HG03139 (cell line): ENCODE measurements around the gene GANAB.
"Not testable (repeated sequence)": the region's sequence is repeated elsewhere in the genome, so short reads cannot be mapped to it uniquely, and the experiment has no call there.

Experiments used
- ATAC-seq: cut with Tn5 transposase; IDR thresholded peaks from one replicate; pipeline ENCODE4 v1.9.1; 2021; ENCODE audit not compliant: unreplicated experiment

Gene GANAB

GRCh38 chr11:62601372-62602140 lies 44.9 kb downstream of the GANAB start, which contains the start of gene MTA2:
Gene MTA2, minus strand, starts transcription at chr11:62601865. Its CDS starts 415 bp downstream, at chr11:62601450.
- peak; percentile 64 for ATAC-seq

- ATAC-seq: peak; percentile 4
These were observed 45.4 kb downstream of the GANAB start for GRCh38 chr11:62601122-62601371.

- no peak for ATAC-seq
These were observed 45.9 kb downstream of the GANAB start for GRCh38 chr11:62600367-62601121.

- no peak for ATAC-seq
These were observed 46.5 kb downstream of the GANAB start for GRCh38 chr11:62599901-62600300.

DNA sequence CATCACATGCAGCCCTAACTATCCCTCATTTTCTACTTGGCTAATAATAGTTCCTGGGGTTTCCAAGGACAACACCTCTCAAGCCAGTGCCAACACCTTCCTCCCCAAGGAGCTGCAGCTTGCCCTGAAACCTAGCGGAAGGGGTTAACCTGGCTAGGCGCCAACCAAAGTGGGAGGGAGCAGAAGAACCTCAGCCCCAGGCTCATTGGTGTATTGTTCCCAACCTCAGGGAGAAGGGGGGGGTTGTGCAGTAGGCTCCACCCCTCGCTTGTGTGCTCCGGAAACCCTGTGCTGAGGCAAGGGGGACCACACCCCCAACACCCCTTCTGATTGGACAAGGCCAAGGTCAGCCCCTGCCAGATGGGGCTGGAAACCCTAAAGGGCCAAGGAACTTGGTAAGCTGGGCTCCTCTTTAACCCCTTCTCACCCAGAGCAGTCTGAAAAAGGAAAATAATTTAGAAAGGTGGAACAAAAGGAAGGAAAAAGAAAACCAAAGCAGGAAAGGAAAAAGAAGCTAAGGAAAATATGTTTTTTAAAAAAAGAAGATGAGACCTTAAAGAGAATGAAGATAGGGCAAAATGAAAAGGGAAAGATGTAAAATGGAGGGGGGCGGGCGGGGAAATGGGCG lies 47.2 kb downstream of the GANAB start:
- ATAC-seq: peak; percentile 39

GRCh38 chr11:62595124-62595523 lies 51.3 kb downstream of the GANAB start:
- ATAC-seq: no peak

- ATAC-seq: no peak
These were observed 52.9 kb downstream of the GANAB start for GRCh38 chr11:62593434-62594044.

- no peak for ATAC-seq
These were observed 53.4 kb downstream of the GANAB start for GRCh38 chr11:62592989-62593421.

GRCh38 chr11:62592146-62592815 lies 54.1 kb downstream of the GANAB start:
- ATAC-seq: peak; percentile 7

DNA sequence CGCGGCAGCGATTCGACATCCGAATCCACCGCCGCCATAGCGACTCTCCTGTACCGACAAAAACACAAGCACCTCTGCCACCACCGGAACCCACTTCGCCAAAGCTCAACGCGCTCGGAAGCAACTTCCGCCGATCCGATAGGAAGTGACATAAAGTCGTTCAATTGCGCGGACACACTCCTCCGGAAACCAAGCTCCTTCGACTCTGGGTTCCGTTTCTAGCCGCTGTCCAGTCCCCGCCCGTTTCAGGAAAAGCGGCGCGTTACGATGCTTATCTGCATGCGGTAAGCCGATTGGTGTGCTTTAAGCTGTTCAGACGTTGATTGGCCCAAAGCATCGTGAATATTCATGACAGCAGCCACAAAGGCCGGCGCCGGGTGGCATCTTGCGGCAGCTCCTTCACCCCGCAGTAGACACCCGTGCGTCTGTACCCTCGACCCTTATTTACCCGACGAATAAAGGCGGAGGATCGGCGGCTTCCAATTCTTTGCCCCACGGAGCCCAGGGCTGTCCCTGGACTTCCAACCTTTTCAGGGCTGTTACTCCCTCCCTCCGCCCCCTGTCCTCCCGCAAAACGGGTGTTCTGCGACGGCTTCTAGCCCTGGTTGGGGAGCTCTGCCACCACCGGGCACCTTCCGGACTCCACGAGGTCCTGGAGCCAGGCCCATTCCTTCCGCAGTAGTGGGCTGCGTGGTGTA lies 54.8 kb downstream of the GANAB start, which contains the start of gene TUT1:
TUT1 (minus strand) TSS at position 76 of the 698 bp plus-strand sequence; CDS start at position 38, 38 bp downstream.
- ATAC-seq: peak; percentile 84

- ATAC-seq: no peak
These were observed 57.3 kb downstream of the GANAB start for GRCh38 chr11:62588966-62589637.

DNA sequence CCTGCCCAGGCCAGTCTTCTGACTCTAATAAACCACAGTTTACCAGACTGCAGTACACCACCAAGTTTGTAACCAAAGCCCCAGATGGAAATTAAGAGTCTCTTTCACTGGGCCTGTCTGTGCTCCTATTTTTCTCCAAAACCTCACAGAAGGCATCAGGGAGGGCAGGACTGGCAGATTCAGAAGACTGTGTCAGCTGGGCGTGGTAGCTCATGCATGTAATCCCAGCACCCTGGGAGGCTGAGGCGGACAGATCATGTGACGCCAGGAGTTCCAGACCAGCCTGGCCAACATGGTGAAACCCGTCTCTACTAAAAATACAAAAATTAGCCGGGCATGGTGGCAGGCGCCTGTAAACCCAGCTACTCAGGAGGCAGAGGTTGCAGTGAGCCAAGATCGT lies 61.1 kb downstream of the GANAB start:
- not testable (repeated sequence) for ATAC-seq

DNA sequence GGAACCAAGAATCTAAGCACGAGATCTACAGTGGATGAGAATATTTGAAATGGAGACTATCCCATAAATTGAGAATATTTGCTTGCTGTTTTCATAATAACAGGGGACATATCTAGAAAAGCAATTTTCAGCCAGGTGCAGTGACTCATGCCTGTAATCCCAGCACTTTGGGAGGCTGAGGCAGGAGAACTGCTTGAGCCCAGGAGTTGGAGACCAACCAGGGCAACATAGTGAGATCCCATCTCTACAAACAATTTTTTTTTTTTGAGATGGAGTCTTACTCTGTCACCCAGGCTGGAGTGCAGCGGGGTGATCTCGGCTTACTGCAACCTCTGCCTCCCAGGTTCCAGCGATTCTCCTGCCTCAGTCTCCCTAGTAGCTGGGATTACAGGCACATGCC lies 64.7 kb downstream of the GANAB start:
- not testable (repeated sequence) for ATAC-seq

DNA sequence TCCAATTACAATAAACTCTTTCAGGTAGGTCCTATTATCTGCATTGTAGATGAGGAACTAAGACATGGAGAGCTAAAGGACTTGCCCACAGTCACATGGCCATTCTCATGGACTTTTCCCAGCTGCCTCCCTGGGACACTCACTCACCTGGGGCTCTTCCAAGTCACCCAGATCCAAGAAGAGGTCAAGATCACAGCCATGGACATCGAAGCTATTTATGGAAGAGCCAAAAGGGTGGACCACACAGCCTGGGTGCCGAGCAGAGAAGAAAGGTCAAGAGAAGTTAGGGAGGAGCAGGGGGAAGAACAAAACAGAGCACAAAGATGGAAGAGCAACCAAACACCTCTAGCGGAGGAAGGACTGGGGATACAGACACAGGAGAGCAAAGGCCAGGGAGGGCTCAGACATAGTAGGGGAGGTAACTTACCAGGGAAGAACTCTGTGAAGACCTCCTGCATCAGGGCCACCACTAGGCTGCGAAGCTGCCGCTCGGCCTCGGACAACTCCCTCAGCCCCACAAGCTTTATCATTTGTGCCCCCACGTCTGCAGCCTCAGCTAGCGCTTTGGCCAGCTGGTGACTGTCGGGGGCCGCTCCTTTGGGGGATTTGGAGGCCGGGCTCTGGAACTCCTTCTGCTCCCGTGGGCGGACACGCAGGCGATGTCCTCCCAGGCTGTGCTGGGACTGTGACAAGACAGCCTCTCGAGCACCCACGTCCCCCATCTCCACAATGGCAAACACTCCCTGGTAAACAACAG lies 65.3 kb downstream of the GANAB start:
- ATAC-seq: no peak

DNA sequence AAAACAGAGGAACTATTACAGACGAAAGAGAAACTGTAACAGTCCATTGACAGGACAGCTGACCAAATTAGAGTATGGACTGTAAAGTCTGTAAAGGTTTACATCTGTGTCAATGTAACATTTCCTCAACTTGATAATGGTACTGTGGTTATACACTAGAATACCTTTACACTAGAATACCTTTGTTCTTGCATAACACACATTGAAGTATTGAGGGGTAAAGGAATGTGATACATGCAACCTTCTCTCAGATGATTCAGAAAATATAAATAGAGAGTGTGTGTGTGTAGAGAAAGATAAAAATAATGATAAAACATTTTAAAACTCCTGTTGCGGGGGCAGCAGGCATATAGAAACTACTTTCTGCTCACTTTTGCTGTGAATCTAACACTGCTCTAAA lies 67.2 kb downstream of the GANAB start:
- no peak for ATAC-seq

- no peak for ATAC-seq
These were observed 67.9 kb downstream of the GANAB start for GRCh38 chr11:62578541-62578940.

DNA sequence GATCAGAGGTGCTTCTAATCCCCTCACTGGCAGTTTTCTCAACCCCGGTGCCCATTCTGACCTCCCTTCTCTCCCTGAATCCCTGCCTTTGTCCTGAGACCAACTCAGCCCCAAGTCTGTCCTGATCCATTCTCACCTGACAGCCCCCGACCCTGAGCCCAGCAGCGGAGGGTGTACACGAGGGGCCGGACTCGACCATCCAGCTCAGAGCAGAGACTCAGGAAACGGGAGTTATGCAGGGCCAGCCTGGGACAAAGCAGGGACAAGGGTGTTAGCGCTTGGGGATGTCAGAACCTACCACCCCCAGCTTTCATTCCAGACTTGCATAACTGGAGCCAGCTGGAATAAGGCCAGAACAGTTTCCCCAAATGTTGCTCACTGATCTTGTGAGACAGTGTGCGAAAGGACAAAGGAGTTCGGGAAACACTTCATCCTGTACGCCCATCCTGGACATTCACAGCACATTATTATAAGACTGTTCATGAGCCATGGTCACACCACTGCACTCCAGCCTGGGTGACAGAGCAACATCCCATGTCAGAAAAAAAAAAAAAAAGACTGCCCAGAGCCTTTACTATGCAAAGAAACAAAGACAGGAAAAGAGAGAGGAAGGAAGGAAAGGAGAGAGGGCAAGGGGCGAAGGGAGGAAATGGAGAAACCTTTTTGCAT lies 69.2 kb downstream of the GANAB start:
- no peak for ATAC-seq

DNA sequence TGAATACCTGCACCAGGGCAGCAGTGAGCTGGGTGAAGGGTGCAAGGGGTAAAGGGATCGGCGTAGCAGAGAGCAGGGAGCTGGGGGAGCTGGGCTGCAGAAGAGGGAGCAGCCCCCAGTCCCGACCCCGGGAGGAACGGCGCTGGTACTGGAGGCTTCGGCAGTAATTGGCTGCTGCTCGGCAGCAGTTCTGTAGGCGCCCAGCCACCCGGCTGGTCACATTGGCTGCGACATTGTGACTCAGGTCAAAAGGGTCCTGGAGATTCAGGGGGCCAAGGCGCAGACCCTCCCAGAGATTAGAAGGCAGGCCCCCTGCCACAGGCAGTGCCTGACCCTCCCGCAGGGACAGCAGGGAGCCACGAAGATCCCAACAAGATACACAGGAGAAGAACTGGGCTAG lies 70.6 kb downstream of the GANAB start:
- no peak for ATAC-seq
